CD4-positive, alpha-beta T cell treated with Interleukin-2 at 100 ng/mL for 4 hours (primary cell): ENCODE results near the gene FKBP7.
"Not testable (repeated sequence)": the region's sequence is repeated elsewhere in the genome, so short reads cannot be mapped to it uniquely, and the experiment has no call there.

Source experiments
- DNase-seq: peaks from one replicate; pipeline ENCODE4 v3.0.0-alpha.2; 2020; ENCODE audit warnings: low spot score

Gene FKBP7

GRCh38 chr2:178449700-178450523 is 28.5 kb downstream of the FKBP7 start:
- DNase-seq: peak; percentile 66

GRCh38 chr2:178448968-178449661 is 29.3 kb downstream of the FKBP7 start:
- DNase-seq: no peak

- no peak for DNase-seq
Measured at GRCh38 chr2:178441426-178441825, 37.0 kb downstream of the FKBP7 start.

GRCh38 chr2:178436662-178437061 is 41.7 kb downstream of the FKBP7 start:
- DNase-seq: no peak

GRCh38 chr2:178429336-178429735 is 49.1 kb downstream of the FKBP7 start:
- DNase-seq: no peak

- no peak for DNase-seq
Measured at GRCh38 chr2:178428396-178428806, 50.0 kb downstream of the FKBP7 start.

- DNase-seq: no peak
Measured at GRCh38 chr2:178427458-178427857, 50.9 kb downstream of the FKBP7 start.

- no peak for DNase-seq
Measured at GRCh38 chr2:178426388-178426787, 52.0 kb downstream of the FKBP7 start.

- DNase-seq: no peak
Measured at GRCh38 chr2:178425255-178425827, 53.1 kb downstream of the FKBP7 start.

- DNase-seq: not testable (repeated sequence)
Measured at GRCh38 chr2:178423746-178424145, 54.7 kb downstream of the FKBP7 start.

- no peak for DNase-seq
Measured at GRCh38 chr2:178422097-178422496, 56.3 kb downstream of the FKBP7 start.

- no peak for DNase-seq
Measured at GRCh38 chr2:178420463-178420999, 57.9 kb downstream of the FKBP7 start.

GRCh38 chr2:178419123-178419522 is 59.3 kb downstream of the FKBP7 start:
- DNase-seq: no peak

- no peak for DNase-seq
Measured at GRCh38 chr2:178418426-178418825, 60.0 kb downstream of the FKBP7 start.

- no peak for DNase-seq
Measured at GRCh38 chr2:178417916-178418315, 60.5 kb downstream of the FKBP7 start.

- no peak for DNase-seq
Measured at GRCh38 chr2:178415979-178416378, 62.4 kb downstream of the FKBP7 start.

- DNase-seq: peak; percentile 81
Measured at GRCh38 chr2:178414266-178415247, 63.8 kb downstream of the FKBP7 start.
